SK-N-SH (cell line): ENCODE data around the gene PHLPP2.

Experiments used
- CTCF ChIP-seq: fragments of 200-600 bp; sonication (generic); IDR thresholded peaks from 2 replicates; pipeline ENCODE4 v1.6.1; 2017; ENCODE audit warnings: antibody characterized with exemption, mild to moderate bottlenecking, moderate library complexity
- EP300 ChIP-seq, 2 experiments: IDR thresholded peaks; 2 replicates each; pipeline versions ENCODE4 v1.4.0 to v1.6.1; 2012; ENCODE audit warnings: borderline replicate concordance in 1 of 2, low read depth in 1 of 2, low read length in 1 of 2
- FOXM1 ChIP-seq: IDR thresholded peaks from 2 replicates; pipeline ENCODE4 v1.4.0; 2012; ENCODE audit warnings: low read depth, mild to moderate bottlenecking
- IRF3 ChIP-seq: fragments of 150-350 bp; IDR thresholded peaks from 2 replicates; pipeline ENCODE4 v1.6.1; 2016; ENCODE audit warnings: mild to moderate bottlenecking, low read depth, low read length
- POLR2AphosphoS5 ChIP-seq: IDR thresholded peaks from 2 replicates; pipeline ENCODE4 v1.6.1; 2012; ENCODE audit warnings: low read depth, low read length
- REST ChIP-seq: IDR thresholded peaks from 2 replicates; pipeline ENCODE4 v1.6.1; 2012; ENCODE audit warnings: mild to moderate bottlenecking, low read depth, low read length, moderate library complexity
- RFX5 ChIP-seq: IDR thresholded peaks from 2 replicates; pipeline ENCODE4 v1.6.1; 2012; ENCODE audit warnings: mild to moderate bottlenecking, improper control_type of control experiment, low read length
- SIN3A ChIP-seq: IDR thresholded peaks from 2 replicates; pipeline ENCODE4 v1.6.1; 2012; ENCODE audit warnings: low read depth, mild to moderate bottlenecking, low read length, moderate library complexity, borderline replicate concordance
- TAF1 ChIP-seq: IDR thresholded peaks from 2 replicates; pipeline ENCODE4 v1.6.1; 2012; ENCODE audit warnings: low read depth, mild to moderate bottlenecking, low read length, moderate library complexity, borderline replicate concordance
- TEAD4 ChIP-seq: IDR thresholded peaks from 2 replicates; pipeline ENCODE4 v1.4.0; 2012; ENCODE audit warnings: mild to moderate bottlenecking, borderline replicate concordance; ENCODE audit not compliant: insufficient read depth
- USF1 ChIP-seq: IDR thresholded peaks from 2 replicates; pipeline ENCODE4 v1.4.0; 2012; ENCODE audit warnings: low read depth, borderline replicate concordance

GRCh38 chr16:71687861-71688260, 36.6 kb downstream of the PHLPP2 start:
- TF ChIP-seq CTCF (no peak), TAF1 (no peak), RFX5 (no peak), IRF3 (no peak), POLR2AphosphoS5 (no peak), SIN3A (no peak), TEAD4 (no peak), FOXM1 (no peak), EP300 (IDR thresholded peaks at IDR 0.05; ENCODE audit: borderline replicate concordance in 1 of 2, low read depth in 1 of 2, low read length in 1 of 2) (no peak), USF1 (no peak), REST (no peak)
